GM21423 (cell line): Measurements from ENCODE around the gene ORC5.

Experiments
- ATAC-seq: cut with Tn5 transposase; IDR thresholded peaks from one replicate; pipeline ENCODE4 v1.9.1; 2021; ENCODE audit warnings: mild to moderate bottlenecking, moderate library complexity; ENCODE audit not compliant: unreplicated experiment

ORC5 gene

DNA sequence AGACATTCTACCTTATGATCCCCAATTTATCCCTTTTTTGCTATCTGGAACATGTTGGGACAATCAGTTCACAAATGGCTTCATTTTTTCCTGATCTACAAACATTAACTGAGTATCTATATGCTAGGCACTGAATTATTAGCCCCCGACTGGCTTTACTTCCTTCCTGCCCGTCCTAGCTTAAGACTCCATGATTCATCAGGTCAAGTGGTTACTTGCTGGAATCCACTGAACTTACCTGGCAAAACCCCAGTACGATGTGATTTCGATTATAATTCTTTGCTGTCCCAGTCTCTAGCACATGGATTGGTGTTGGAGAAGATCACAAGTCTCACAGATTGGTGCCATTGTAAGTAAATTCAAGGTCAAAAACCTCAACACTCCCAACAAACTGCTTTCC lies 77.1 kb downstream of the ORC5 start:
- no peak for ATAC-seq

GRCh38 chr7:104127204-104127603 lies 80.6 kb downstream of the ORC5 start:
- no peak for ATAC-seq

DNA sequence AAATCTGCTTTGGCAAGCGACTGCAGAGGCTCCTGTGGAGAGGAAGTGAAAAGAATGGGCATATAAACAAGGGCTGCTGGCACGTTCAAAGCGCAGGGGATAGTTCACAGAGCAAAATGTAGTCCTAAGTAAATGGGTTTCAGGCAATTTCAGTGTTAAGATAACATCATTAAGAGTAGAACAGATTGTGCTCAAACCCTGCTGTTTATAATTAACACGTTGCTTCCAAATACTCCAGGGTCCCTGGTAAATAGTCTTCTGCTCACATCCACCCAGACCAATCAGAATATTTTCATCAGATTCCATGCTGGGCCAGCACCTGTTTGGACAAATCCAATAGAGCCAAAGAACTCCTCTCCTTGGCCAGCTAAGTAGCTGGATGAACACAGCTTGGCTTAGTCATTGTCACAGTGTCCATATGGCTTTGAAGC lies 81.4 kb downstream of the ORC5 start:
- no peak for ATAC-seq

- no peak for ATAC-seq
Observed at GRCh38 chr7:104124893-104125477, 82.8 kb downstream of the ORC5 start.

- no peak for ATAC-seq
Observed at GRCh38 chr7:104124469-104124868, 83.3 kb downstream of the ORC5 start.

DNA sequence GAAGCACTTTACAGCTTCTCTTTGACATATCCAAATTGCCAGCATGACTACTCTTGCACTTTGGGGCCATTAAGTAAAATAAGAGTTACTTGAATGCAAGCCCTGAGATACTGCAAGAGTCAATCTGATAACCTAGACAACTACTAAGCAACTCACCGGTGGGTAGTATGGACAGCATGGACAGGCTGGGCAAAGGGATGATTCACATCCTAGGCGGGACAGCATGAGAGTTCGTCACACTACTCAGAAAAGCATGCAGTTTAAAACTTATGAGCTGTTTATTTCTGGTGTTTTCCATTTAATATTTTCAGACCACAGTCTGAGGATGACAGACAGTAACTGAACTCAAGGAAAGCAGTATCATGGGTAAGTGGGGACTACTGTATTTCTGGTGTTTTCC lies 84.0 kb downstream of the ORC5 start:
- no peak for ATAC-seq

GRCh38 chr7:104113788-104114187 lies 94.0 kb downstream of the ORC5 start:
- no peak for ATAC-seq

DNA sequence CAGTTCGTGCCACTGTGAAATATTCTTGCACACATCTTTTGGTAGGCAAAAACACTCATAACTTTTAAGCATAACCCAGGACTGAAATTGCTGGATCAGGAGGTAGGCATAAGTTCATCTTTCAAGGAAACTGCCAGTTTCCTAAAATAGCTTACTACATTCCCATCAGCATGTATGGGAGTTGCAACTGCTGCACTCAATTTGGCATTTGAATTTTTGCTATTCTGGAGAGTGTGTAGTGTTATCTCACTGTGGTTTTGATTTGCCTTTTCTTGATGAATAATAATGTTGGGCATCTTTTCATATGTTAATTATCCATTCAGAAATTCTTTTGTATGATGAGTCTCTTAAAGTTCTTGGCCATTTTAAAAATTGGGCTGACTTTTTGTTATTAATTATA lies 95.2 kb downstream of the ORC5 start:
- no peak for ATAC-seq

DNA sequence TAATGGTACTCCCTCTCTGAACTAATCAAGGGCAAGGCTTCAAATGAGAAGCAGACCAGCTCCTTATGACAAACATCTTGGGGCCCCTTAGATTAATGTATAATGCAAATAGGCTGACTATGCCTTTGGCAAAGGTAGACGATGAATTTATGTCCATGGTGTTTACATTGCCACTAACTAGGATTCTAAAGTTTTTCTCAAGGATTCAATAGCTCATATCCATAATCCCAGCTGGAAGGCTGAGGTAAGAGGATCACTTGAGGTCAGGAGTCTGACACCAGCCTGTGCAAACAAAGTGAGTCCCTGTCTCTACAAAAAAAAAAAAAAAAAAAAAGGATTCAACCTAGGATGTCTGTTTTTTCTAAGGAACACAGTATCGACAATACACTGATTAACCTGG lies 96.5 kb downstream of the ORC5 start:
- no peak for ATAC-seq

DNA sequence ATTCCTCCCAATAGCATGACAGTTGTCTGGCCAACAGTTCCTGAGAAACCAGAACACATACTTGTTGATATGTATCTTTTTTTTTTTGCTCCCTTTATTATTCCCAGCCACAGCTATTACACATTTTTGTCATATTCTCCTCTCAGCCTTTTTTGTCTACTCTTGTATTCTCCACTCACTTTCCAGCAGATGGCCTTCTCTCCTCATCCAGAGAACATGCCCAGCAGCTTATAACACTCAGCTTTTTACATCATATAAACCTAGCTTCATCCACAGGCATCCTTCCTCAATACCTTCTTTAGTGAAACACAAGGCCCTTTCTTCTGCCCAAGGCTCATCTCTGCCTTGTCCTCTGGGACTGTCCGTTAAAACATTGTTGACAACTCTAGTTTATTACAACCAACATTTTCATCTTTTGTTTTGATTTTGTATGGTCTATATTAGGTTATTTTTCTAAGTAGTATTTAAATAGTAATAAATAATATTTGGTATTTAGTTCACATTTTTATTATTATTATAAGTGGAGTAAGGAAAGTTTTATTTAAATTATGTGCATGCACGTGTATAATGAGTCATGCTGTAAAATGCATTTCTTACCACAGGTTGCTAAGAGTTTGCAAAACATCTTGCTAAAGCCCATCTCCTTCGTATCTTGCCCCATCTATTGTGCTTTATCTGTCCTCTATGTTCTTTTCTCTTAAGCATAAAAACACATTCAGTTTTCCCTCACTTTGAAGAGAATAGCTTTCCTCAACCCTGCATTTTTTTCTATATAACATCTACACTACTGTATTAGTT lies 101.5 kb downstream of the ORC5 start:
- ATAC-seq: no peak

GRCh38 chr7:104098890-104099289 lies 108.9 kb downstream of the ORC5 start:
- ATAC-seq: no peak

DNA sequence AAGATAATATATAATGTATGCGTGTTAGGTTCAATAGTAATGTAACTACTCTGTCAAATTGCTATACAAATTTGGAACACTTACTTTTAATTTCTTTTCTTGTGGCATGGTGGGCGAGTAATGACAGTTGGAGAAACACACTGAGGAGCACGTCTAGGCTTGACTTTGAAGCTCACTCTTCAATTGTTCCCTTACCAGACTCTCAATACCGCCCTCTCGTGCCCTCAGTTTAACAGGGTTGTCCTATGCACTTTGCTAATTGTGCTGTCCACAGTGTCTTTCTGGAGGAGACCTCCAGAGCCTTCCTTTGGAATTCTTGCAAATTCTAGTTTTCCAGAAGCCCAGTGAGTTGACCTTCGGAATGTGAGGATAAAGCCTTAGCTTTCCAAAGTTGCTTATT lies 111.1 kb downstream of the ORC5 start:
- no peak for ATAC-seq

GRCh38 chr7:104093127-104093526 lies 114.7 kb downstream of the ORC5 start:
- no peak for ATAC-seq

GRCh38 chr7:104091242-104091641 lies 116.6 kb downstream of the ORC5 start:
- ATAC-seq: no peak

DNA sequence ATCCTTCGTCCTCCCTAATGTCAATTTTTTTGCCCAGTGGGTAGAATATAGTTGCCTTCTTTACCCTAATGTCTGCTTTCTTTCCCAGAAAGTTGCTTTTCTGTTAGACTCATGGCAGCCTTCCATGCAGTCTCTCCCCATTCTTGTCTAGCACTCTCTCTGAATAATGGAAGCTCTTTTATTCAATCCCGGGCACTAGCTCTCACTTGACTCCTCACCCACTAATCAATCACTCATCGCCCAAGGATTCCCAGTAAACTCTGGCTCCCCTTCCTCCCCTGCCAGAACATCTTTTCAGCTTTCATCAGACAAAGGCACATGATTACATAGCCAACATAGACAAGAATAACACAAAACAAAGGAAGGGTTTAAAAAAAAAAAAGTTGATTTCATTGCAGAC lies 118.2 kb downstream of the ORC5 start:
- ATAC-seq: no peak

DNA sequence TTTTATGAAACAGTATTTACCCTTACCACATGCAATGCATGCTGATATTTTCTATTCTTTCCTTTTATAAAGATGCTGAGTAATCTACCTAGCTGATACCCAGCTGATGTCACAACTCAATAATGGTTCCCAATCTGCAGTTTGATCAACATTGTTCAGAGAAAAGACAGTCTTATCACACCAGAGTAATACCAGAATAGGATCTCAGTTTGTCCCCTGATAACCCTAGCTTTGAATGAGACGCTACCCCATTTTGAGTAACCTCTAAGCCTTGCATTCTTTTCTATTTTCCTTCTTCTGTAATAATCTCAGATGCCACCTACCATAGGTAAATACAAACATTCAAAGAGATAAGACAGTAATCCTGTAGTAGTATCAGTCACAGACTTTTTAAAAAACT lies 118.8 kb downstream of the ORC5 start:
- no peak for ATAC-seq
